Mesenchymal stem cell (in vitro differentiated cells and primary cell): ENCODE results near the gene ANKHD1.

ENCODE experiments used
- DNase-seq: peaks from one replicate; pipeline ENCODE4 v3.0.0-alpha.2; 2013
- H2AFZ ChIP-seq: one replicate; pipeline ENCODE4 v1.6.1; 2013; ENCODE audit warnings: low read depth, mild to moderate bottlenecking, control low read depth, inconsistent platforms, low read length, moderate library complexity
- H2AK5ac ChIP-seq: 2 replicates; pipeline ENCODE4 v1.6.1; 2013; ENCODE audit warnings: low read length, moderate library complexity, mild to moderate bottlenecking, inconsistent platforms; ENCODE audit not compliant: severe bottlenecking
- H2BK120ac ChIP-seq: one replicate; pipeline ENCODE4 v1.6.1; 2013; ENCODE audit warnings: low read depth, mild to moderate bottlenecking, inconsistent platforms, low read length, moderate library complexity
- H2BK12ac ChIP-seq, 2 experiments: one replicate each; pipeline ENCODE4 v1.6.1; 2013; ENCODE audit warnings: inconsistent platforms in 2 of 2, low read length in 2 of 2, mild to moderate bottlenecking in 2 of 2, moderate library complexity in 2 of 2, control low read depth in 1 of 2
- H2BK15ac ChIP-seq: one replicate; pipeline ENCODE4 v1.6.1; 2013; ENCODE audit warnings: mild to moderate bottlenecking, low read depth, inconsistent platforms; ENCODE audit not compliant: poor library complexity, severe bottlenecking
- H2BK5ac ChIP-seq: 2 replicates; pipeline ENCODE4 v1.6.1; 2013; ENCODE audit warnings: low read depth, mild to moderate bottlenecking, low read length, control low read depth, inconsistent platforms; ENCODE audit not compliant: poor library complexity, severe bottlenecking
- H3K14ac ChIP-seq, 2 experiments: one replicate each; pipeline ENCODE4 v1.6.1; 2013; ENCODE audit warnings: inconsistent platforms in 2 of 2, low read length in 2 of 2, control low read depth in 1 of 2, mild to moderate bottlenecking in 1 of 2, moderate library complexity in 1 of 2
- H3K18ac ChIP-seq, 2 experiments: one replicate each; pipeline ENCODE4 v1.6.1; 2013; ENCODE audit warnings: inconsistent platforms in 2 of 2, low read length in 2 of 2, control low read depth in 1 of 2, low read depth in 1 of 2, mild to moderate bottlenecking in 1 of 2
- H3K23ac ChIP-seq, 2 experiments: one replicate each; pipeline ENCODE4 v1.6.1; 2013; ENCODE audit warnings: inconsistent platforms in 2 of 2, low read length in 2 of 2, mild to moderate bottlenecking in 2 of 2, moderate library complexity in 2 of 2, control low read depth in 1 of 2
- H3K27ac ChIP-seq: 2 replicates; pipeline ENCODE4 v1.5.1; 2013; ENCODE audit warnings: mild to moderate bottlenecking, moderate library complexity, low read length, control low read depth, inconsistent platforms; ENCODE audit not compliant: poor library complexity, severe bottlenecking
- H3K27me3 ChIP-seq, 2 experiments: 2 replicates each; pipeline versions ENCODE4 v1.6.1 to v1.7.0; 2013; ENCODE audit warnings: low read length in 2 of 2, mild to moderate bottlenecking in 2 of 2, moderate library complexity in 2 of 2, control low read depth in 1 of 2, inconsistent platforms in 1 of 2; ENCODE audit not compliant: control insufficient read depth in 1 of 2, insufficient read depth in 1 of 2
- H3K36me3 ChIP-seq, 2 experiments: 2 replicates each; pipeline versions ENCODE4 v1.6.1 to v1.7.0; 2013; ENCODE audit warnings: low read length in 2 of 2, control low read depth in 1 of 2, inconsistent platforms in 1 of 2, low read depth in 1 of 2, mild to moderate bottlenecking in 1 of 2; ENCODE audit not compliant: insufficient read depth in 2 of 2, control insufficient read depth in 1 of 2
- H3K4ac ChIP-seq, 2 experiments: one replicate each; pipeline ENCODE4 v1.6.1; 2013; ENCODE audit warnings: inconsistent platforms in 2 of 2, low read length in 2 of 2, mild to moderate bottlenecking in 2 of 2, moderate library complexity in 2 of 2, control low read depth in 1 of 2, low read depth in 1 of 2
- H3K4me1 ChIP-seq: 2 replicates; pipeline ENCODE4 v1.6.1; 2013; ENCODE audit warnings: low read depth, low read length, control low read depth; ENCODE audit not compliant: control insufficient read depth, insufficient read depth
- H3K4me2 ChIP-seq: 2 replicates; pipeline ENCODE4 v1.6.1; 2013; ENCODE audit warnings: low read length, mild to moderate bottlenecking, inconsistent platforms; ENCODE audit not compliant: poor library complexity, severe bottlenecking
- H3K4me3 ChIP-seq, 2 experiments: 2 replicates each; pipeline versions ENCODE4 v1.5.1 to v1.7.0; 2013; ENCODE audit warnings: low read length in 2 of 2, mild to moderate bottlenecking in 2 of 2, control low read depth in 1 of 2, low read depth in 1 of 2; ENCODE audit not compliant: insufficient read depth in 1 of 2
- H3K79me1 ChIP-seq: replicated peaks from 2 replicates; pipeline ENCODE4 v1.6.1; 2013; ENCODE audit warnings: mild to moderate bottlenecking, control low read depth, low read length, inconsistent platforms; ENCODE audit not compliant: poor library complexity, severe bottlenecking
- H3K9ac ChIP-seq: 2 replicates; pipeline ENCODE4 v1.7.0; 2013; ENCODE audit warnings: mild to moderate bottlenecking, low read length, moderate library complexity
- H3K9me3 ChIP-seq: 2 replicates; pipeline ENCODE4 v1.7.0; 2013; ENCODE audit warnings: mild to moderate bottlenecking, low read length; ENCODE audit not compliant: control insufficient read depth
- H4K8ac ChIP-seq: one replicate; pipeline ENCODE4 v1.6.1; 2013; ENCODE audit warnings: inconsistent platforms, mild to moderate bottlenecking, low read length, moderate library complexity
- H4K91ac ChIP-seq: one replicate; pipeline ENCODE4 v1.6.1; 2013; ENCODE audit warnings: mild to moderate bottlenecking, low read length, inconsistent platforms
- WGBS: methylation state at CpG from one replicate; pipeline ENCODE4 v1.1.7; 2013; ENCODE audit warnings: mixed read lengths; 5-methylcytosine and 5-hydroxymethylcytosine counted together

The ANKHD1 gene

GRCh38 chr5:140381972-140382371, 19.7 kb upstream of the ANKHD1 start:
- Histone ChIP-seq H2BK12ac (no peak overlapping the region), H2BK120ac (no peak overlapping the region), H2BK5ac (no peak overlapping the region), H3K79me1 (no peaks in the 10 kb centered on the region), H3K4ac (no peak overlapping the region), H3K4me2 (no peak overlapping the region), H3K27me3 (peaks cover 0 to 4% of the 10 kb centered on the region in 2 experiments), H4K8ac (no peak overlapping the region), H3K23ac (no peak overlapping the region), H3K14ac (no peak overlapping the region), H4K91ac (no peak overlapping the region), H3K9me3 (no peaks in the 10 kb centered on the region), H2AK5ac (no peak overlapping the region), H3K4me1 (no peaks in the 10 kb centered on the region), H3K36me3 (no peaks in the 10 kb centered on the region), H2BK15ac (no peak overlapping the region), H3K4me3 (no peak overlapping the region), H3K18ac (no peak overlapping the region), H2AFZ (no peak overlapping the region), H3K27ac (no peak overlapping the region), H3K9ac (no peak overlapping the region)
- WGBS = 90% methylated on average over 1 of the region's 1 CpG
- DNase-seq = no peak

GRCh38 chr5:140382866-140383265, 18.8 kb upstream of the ANKHD1 start:
- H2BK120ac ChIP-seq = no peak overlapping the region
- no peak overlapping the region for H3K27ac ChIP-seq
- no peaks in the 10 kb centered on the region for H3K79me1 ChIP-seq
- no peaks in the 10 kb centered on the region for H3K36me3 ChIP-seq
- H2BK15ac ChIP-seq = no peak overlapping the region
- H2AK5ac ChIP-seq = no peak overlapping the region
- no peak overlapping the region for H3K4ac ChIP-seq
- H3K4me2 ChIP-seq = no peak overlapping the region
- no peak overlapping the region for H3K14ac ChIP-seq
- H3K27me3 ChIP-seq = peaks cover 0 to 4% of the 10 kb centered on the region in 2 experiments
- no peak overlapping the region for H3K18ac ChIP-seq
- no peak overlapping the region for H3K23ac ChIP-seq
- H4K8ac ChIP-seq = no peak overlapping the region
- no peak overlapping the region for H4K91ac ChIP-seq
- no peak overlapping the region for H3K9ac ChIP-seq
- no peak for DNase-seq
- no peak overlapping the region for H2BK12ac ChIP-seq
- no peak overlapping the region for H2AFZ ChIP-seq
- H3K4me3 ChIP-seq = no peak overlapping the region
- H3K4me1 ChIP-seq = no peaks in the 10 kb centered on the region
- no peak overlapping the region for H2BK5ac ChIP-seq
- no peaks in the 10 kb centered on the region for H3K9me3 ChIP-seq

GRCh38 chr5:140383300-140383699, 18.3 kb upstream of the ANKHD1 start:
- WGBS = 88% methylated on average over 2 of the region's 2 CpGs
- Histone ChIP-seq H3K4me2 (no peak overlapping the region), H2BK15ac (no peak overlapping the region)

GRCh38 chr5:140388052-140388451, 13.6 kb upstream of the ANKHD1 start:
- no CpG with 5 or more reads among the region's 2 CpGs for WGBS
- H3K36me3 ChIP-seq = no peaks in the 10 kb centered on the region

More at GRCh38 chr5:140383300-140383699, 18.3 kb upstream of the ANKHD1 start:
- Histone ChIP-seq H3K27me3 (peaks cover 0 to 4% of the 10 kb centered on the region in 2 experiments), H4K8ac (no peak overlapping the region), H3K36me3 (no peaks in the 10 kb centered on the region), H3K18ac (no peak overlapping the region), H3K4me1 (no peaks in the 10 kb centered on the region), H2AK5ac (no peak overlapping the region), H3K14ac (no peak overlapping the region), H3K4me3 (no peak overlapping the region), H2BK120ac (no peak overlapping the region), H2BK12ac (no peak overlapping the region), H3K9ac (no peak overlapping the region), H3K4ac (no peak overlapping the region), H4K91ac (no peak overlapping the region), H3K23ac (no peak overlapping the region), H3K27ac (no peak overlapping the region), H2AFZ (no peak overlapping the region), H2BK5ac (no peak overlapping the region), H3K9me3 (no peaks in the 10 kb centered on the region), H3K79me1 (no peaks in the 10 kb centered on the region)
- no peak for DNase-seq

More at GRCh38 chr5:140388052-140388451, 13.6 kb upstream of the ANKHD1 start:
- Histone ChIP-seq H3K9me3 (no peaks in the 10 kb centered on the region), H3K18ac (no peak overlapping the region), H3K4me1 (no peaks in the 10 kb centered on the region), H2BK120ac (no peak overlapping the region), H2BK5ac (no peak overlapping the region), H3K27ac (no peak overlapping the region), H3K23ac (no peak overlapping the region), H2AFZ (no peak overlapping the region), H2BK15ac (no peak overlapping the region), H3K9ac (no peak overlapping the region), H3K4ac (no peak overlapping the region), H2BK12ac (no peak overlapping the region), H2AK5ac (no peak overlapping the region), H3K4me2 (no peak overlapping the region), H3K4me3 (no peak overlapping the region), H3K27me3 (peaks cover 0 to under 1% of the 10 kb centered on the region in 2 experiments), H4K8ac (no peak overlapping the region), H4K91ac (no peak overlapping the region), H3K79me1 (no peaks in the 10 kb centered on the region), H3K14ac (no peak overlapping the region)
- no peak for DNase-seq
